ENCODE data around the gene ATP13A2.
"Not testable (repeated sequence)": the region's sequence is repeated elsewhere in the genome, so short reads cannot be mapped to it uniquely, and the experiment has no call there.

The ATP13A2 gene

DNA sequence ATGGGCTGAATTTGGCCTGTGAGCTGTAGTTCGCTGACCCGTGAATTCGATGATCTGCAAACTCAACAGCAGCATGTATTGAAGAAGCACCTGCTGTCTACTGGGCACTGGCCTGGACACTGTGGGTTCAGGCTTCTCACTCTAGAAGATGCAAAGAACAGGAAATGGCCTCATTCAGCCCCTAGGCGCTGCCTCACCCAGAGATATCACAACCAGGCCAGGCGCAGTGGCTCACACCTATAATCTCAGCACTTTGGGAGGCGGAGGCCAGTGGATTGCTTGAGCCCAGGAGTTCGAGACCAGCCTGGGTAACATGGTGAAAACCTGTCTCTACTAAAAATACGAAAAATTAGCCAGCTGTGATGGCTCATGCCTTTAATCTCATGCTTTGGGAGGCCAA, 55.0 kb downstream of the ATP13A2 start:
- DNase-seq, result no peak

DNA sequence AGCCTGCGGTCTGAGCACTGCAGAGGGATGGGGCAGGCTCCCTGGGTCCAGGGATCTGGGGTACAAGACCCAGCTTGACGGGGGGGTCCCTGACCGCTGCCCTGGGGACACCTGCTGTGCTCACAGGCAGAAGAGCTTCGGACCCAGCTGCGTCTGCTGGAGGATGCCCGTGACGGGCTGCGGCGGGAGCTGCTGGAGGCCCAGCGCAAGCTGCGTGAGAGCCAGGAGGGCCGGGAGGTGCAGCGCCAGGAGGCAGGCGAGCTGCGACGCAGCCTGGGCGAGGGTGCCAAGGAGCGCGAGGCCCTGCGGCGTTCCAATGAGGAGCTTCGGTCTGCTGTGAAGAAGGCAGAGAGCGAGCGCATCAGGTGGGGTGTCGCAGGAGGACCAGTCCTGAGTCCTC, 56.5 kb downstream of the ATP13A2 start:
- DNase-seq, result no peak

GRCh38 chr1:16954579-16954978, 57.1 kb downstream of the ATP13A2 start:
- no peak for DNase-seq

- DNase-seq, result not testable (repeated sequence)
Measured at GRCh38 chr1:16952376-16952775, 59.4 kb downstream of the ATP13A2 start.

- DNase-seq, result not testable (repeated sequence)
Measured at GRCh38 chr1:16949026-16949425, 62.7 kb downstream of the ATP13A2 start.

DNA sequence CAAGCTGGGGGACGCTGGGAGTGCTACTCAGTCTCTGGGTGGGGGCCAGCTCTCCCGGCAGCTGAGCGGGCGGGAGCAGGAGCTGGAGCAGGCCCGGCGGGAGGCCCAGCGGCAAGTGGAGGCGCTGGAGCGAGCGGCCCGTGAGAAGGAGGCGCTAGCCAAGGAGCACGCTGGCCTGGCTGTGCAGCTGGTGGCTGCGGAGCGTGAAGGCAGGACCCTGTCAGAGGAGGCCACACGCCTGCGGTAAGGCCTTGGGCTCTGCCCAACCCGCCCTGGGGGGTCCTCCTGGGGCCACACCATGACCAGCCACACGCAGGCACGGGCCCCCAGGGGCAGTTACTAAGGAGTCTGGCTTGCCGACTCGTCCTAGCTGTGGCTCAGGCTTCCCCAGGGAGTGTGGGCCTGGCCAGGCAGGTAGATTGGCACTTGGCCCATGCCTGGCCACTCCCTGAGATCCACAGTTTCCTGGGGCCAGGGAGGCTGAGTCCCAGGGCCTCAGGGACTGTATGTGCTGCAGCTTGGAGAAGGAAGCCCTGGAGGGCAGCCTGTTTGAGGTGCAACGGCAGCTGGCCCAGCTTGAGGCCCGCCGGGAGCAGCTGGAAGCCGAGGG, 63.3 kb downstream of the ATP13A2 start:
- DNase-seq, result not testable (repeated sequence)

DNA sequence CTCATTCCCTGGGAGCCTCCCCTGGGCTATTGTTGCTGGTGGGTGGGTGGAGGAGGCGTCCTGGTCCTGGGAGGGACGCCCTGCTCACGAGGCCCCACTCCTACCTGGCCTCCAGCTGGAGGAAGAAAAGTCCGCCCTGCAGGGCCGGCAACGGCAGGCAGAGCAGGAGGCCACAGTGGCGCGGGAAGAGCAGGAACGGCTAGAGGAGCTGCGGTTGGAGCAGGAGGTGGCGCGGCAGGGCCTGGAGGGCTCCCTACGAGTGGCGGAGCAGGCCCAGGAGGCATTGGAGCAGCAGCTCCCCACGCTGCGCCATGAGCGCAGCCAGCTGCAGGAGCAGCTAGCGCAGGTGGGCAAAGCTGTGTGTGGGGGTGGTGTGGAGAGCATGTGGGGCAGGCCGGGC, 65.1 kb downstream of the ATP13A2 start:
- DNase-seq, result no peak

- DNase-seq, result not testable (repeated sequence)
Measured at GRCh38 chr1:16946185-16946584, 65.5 kb downstream of the ATP13A2 start.

DNA sequence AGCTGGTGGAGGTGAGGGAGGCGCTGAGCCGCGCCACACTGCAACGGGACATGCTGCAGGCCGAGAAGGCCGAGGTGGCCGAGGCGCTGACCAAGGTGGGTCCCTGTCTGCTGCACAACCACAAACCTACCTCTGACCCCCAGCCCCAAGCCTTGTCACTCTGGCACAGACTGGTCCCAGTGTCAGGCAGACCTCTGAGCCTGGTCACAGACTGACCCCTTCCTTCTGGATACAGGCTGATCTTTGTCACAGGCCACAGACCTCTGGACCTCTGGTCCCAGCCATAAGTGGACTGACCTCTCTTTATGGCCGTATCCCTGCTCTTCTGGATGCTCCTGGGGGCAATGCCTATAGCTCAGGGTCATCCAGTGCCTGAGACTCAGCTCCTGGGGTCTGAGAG, 66.2 kb downstream of the ATP13A2 start:
- DNase-seq, result not testable (repeated sequence)

- no peak for DNase-seq
Measured at GRCh38 chr1:16944038-16944437, 67.7 kb downstream of the ATP13A2 start.

DNA sequence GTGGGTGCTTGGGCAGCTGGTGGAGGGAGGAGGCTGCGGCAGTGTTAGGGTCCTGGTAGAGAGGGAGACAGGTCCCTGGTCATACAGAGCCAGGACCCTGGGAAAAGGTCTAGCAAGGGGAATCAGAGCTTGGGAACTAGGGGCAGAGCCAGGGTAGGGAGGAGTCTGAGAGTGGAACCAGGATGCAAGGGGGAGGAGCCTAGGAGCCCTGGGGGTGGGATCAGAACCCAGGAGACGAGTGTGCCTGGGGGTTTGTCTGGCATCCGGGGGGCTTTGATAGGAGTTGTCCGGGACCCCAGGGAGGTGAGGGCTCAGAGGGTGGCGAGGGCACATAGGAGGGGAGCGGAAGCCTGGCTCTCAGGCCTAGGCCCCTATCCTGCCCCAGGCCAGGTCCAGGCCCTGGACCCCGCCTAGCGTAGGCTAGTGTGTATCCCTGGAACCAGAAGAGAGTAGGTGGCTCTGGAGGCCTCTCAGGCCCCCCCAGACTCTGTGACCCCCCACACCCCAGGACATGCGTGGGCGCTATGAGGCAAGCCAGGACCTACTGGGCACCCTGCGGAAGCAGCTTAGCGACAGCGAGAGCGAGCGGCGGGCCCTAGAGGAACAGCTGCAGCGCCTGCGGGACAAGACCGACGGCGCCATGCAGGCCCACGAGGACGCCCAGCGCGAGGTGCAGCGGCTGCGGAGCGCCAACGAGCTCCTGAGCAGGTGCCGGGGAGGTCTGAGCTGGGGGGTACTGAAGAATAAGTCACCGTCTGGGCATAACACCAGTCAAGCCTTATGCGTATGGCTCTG, 72.1 kb downstream of the ATP13A2 start:
- DNase-seq, result not testable (repeated sequence)

DNA sequence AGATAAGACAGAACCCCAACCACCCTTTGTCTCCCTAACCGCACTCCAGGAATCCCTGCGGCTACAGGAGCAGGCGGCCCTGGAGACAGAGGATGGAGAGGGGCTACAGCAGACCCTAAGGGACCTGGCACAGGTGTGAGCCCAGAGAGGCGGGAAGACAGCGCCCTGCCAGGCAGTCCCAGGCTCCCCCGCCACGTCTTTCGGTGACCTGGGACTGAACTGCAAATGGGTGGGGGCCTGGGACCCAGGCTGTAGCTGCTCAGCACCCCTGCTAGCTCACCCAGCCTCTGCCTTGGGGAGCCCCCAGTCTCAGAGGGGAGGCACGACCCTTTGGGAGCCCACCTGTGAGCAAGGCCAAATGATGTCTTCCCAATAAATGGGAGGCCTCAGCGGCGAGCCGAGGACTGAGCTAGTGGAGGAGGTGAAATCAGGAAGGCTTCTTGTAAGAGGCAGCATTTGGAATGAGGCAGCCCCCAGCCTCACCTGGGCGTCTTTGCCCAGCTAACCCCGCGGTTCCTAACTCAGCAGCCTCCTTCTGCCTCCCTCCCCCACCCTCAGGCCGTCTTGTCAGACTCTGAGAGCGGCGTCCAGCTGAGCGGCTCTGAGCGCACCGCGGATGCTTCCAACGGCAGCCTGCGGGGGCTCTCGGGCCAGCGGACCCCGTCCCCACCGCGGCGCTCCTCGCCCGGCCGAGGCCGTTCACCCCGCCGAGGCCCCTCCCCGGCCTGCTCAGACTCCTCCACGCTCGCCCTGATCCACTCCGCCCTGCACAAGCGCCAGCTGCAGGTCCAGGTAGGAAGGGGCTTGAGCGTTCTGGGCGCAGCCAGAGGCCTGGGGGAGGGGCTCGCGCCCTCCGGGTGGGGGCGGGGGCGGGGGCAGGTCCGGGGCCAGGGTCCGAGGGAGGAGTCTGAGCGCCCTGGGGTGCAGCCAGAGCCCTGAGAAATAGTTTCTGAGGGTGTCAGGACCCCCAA, 73.1 kb downstream of the ATP13A2 start:
- no peak for DNase-seq

DNA sequence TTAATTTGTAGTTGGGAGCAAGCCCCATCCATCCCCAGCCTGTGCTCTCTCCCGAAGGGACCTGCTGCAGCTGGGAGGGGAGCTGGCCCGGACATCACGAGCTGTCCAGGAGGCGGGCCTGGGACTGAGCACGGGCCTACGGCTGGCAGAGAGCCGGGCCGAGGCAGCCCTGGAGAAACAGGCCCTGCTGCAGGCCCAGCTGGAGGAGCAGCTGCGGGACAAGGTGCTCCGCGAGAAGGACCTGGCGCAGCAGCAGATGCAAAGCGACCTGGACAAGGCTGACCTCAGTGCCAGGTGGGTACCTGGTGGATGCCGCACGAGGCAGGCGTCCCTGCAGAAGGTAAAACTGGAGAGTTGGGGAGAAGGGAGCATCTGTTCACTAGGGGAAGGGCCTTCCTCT, 75.1 kb downstream of the ATP13A2 start:
- DNase-seq, result not testable (repeated sequence)

Measured in NCI-H1436 (cell line).